ENCODE measurements around the gene PIN4.
A peak's percentile ranks its signal among the peaks of the same experiment; 100 is the strongest.
"Not testable (repeated sequence)": the region's sequence is repeated elsewhere in the genome, so short reads cannot be mapped to it uniquely, and the experiment has no call there.

The PIN4 gene

DNA sequence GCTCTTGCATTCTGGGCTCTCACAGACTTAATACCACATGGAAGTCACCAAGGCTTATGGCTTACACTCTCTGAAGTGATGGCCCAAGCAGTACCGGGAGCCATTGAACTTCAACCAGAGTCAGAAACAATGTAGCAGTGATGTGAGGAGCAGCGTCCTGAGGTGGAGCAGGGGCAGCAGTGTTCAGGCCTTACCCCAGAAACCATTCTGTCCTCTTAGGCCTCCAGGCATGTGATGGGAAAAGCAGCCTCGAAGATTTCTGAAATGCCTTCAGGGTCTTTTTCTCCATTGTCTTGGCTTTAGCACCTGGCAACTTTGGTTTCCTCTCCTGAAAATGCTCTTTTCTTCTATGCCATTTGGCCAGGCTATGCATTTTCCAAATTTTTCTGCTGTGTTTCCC is 22.8 kb upstream of the PIN4 start:
- Histone ChIP-seq H3K27me3 (ENCODE audit: low read depth, low read length) (no peaks in the 10 kb centered on the region), H3K79me2 (ENCODE audit: low read length) (no peaks in the 10 kb centered on the region), H3K4me2 (ENCODE audit: low read length) (no peak overlapping the region), H3K4me1 (ENCODE audit: low read length) (no peaks in the 10 kb centered on the region), H3K9me3 (ENCODE audit: insufficient read depth, low read length) (no peaks in the 10 kb centered on the region), H3K36me3 (replicated peaks; ENCODE audit: low read depth, low read length) (no peaks in the 10 kb centered on the region), H3K4me3 (ENCODE audit: low read length) (no peak overlapping the region), H3K9ac (ENCODE audit: low read length) (no peak overlapping the region), H2AFZ (ENCODE audit: low read depth, low read length) (no peak overlapping the region), H4K20me1 (ENCODE audit: insufficient read depth, low read length) (no peaks in the 10 kb centered on the region), H3K27ac (ENCODE audit: low read length) (no peak overlapping the region)
- TF ChIP-seq, protein P1, sequence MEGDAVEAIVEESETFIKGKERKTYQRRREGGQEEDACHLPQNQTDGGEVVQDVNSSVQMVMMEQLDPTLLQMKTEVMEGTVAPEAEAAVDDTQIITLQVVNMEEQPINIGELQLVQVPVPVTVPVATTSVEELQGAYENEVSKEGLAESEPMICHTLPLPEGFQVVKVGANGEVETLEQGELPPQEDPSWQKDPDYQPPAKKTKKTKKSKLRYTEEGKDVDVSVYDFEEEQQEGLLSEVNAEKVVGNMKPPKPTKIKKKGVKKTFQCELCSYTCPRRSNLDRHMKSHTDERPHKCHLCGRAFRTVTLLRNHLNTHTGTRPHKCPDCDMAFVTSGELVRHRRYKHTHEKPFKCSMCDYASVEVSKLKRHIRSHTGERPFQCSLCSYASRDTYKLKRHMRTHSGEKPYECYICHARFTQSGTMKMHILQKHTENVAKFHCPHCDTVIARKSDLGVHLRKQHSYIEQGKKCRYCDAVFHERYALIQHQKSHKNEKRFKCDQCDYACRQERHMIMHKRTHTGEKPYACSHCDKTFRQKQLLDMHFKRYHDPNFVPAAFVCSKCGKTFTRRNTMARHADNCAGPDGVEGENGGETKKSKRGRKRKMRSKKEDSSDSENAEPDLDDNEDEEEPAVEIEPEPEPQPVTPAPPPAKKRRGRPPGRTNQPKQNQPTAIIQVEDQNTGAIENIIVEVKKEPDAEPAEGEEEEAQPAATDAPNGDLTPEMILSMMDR (IDR thresholded peaks at IDR 0.05; ENCODE audit: low read depth, low read length): no peak
- no peak for TF ChIP-seq EZH2phosphoT487 (IDR thresholded peaks at IDR 0.05; ENCODE audit: low read depth)

DNA sequence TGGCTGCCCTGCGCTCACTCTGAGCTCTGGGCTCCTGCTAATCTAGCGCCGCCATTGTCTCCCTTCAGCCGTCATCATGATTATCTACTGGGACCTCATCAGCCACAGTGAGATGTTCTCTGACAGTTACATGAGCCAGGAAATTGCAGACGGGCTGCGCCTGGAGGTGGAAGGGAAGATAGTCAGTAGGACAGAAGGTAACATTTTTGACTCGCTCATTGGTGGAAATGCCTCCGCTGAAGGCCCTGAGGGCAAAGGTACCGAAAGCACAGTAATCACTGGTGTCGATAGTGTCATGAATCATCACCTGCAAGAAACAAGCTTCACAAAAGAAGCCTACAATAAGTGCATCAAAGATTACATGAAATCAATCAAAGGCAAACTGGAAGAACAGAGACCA is 21.8 kb upstream of the PIN4 start:
- no peak overlapping the region for H2AFZ ChIP-seq (ENCODE audit: low read depth, low read length)
- H3K27ac ChIP-seq (ENCODE audit: low read length): no peak overlapping the region
- TF ChIP-seq EZH2phosphoT487 (IDR thresholded peaks at IDR 0.05; ENCODE audit: low read depth): no peak
- TF ChIP-seq, protein P1 (IDR thresholded peaks at IDR 0.05; ENCODE audit: low read depth, low read length): no peak
- H4K20me1 ChIP-seq (ENCODE audit: insufficient read depth, low read length): no peaks in the 10 kb centered on the region
- H3K36me3 ChIP-seq (replicated peaks; ENCODE audit: low read depth, low read length): no peaks in the 10 kb centered on the region
- no peak overlapping the region for H3K4me3 ChIP-seq (ENCODE audit: low read length)
- H3K4me2 ChIP-seq (ENCODE audit: low read length): no peak overlapping the region
- H3K27me3 ChIP-seq (ENCODE audit: low read depth, low read length): no peaks in the 10 kb centered on the region
- H3K9ac ChIP-seq (ENCODE audit: low read length): no peak overlapping the region
- no peaks in the 10 kb centered on the region for H3K9me3 ChIP-seq (ENCODE audit: insufficient read depth, low read length)
- H3K4me1 ChIP-seq (ENCODE audit: low read length): no peaks in the 10 kb centered on the region
- no peaks in the 10 kb centered on the region for H3K79me2 ChIP-seq (ENCODE audit: low read length)

DNA sequence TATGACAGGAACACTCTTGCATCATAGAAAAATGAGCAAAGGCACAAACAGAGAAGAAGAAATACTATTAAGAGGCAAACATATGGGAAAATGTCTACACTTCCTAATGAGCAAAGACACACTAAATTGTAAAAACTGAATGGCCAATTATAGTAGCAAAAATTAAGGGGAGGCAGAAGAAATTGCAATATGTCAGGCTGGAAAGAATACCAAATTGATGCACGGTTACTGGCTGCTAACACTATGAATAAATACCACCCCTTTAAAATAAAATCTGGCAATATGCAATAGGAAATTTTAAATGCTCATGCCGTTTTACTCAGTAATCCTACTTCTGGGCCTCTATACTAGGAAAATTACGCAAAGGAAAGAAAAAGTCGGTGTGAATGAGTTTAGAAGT is 16.0 kb upstream of the PIN4 start:
- Histone ChIP-seq H2AFZ (ENCODE audit: low read depth, low read length) (no peak overlapping the region), H3K9me3 (ENCODE audit: insufficient read depth, low read length) (no peaks in the 10 kb centered on the region), H3K79me2 (ENCODE audit: low read length) (no peaks in the 10 kb centered on the region), H3K36me3 (replicated peaks; ENCODE audit: low read depth, low read length) (no peaks in the 10 kb centered on the region), H3K27ac (ENCODE audit: low read length) (no peak overlapping the region), H3K4me1 (ENCODE audit: low read length) (no peaks in the 10 kb centered on the region), H3K4me3 (ENCODE audit: low read length) (no peak overlapping the region), H3K4me2 (ENCODE audit: low read length) (no peak overlapping the region), H3K27me3 (ENCODE audit: low read depth, low read length) (no peaks in the 10 kb centered on the region), H3K9ac (ENCODE audit: low read length) (no peak overlapping the region), H4K20me1 (ENCODE audit: insufficient read depth, low read length) (no peaks in the 10 kb centered on the region)
- TF ChIP-seq EZH2phosphoT487 (IDR thresholded peaks at IDR 0.05; ENCODE audit: low read depth): no peak
- TF ChIP-seq, protein P1 (IDR thresholded peaks at IDR 0.05; ENCODE audit: low read depth, low read length): no peak

DNA sequence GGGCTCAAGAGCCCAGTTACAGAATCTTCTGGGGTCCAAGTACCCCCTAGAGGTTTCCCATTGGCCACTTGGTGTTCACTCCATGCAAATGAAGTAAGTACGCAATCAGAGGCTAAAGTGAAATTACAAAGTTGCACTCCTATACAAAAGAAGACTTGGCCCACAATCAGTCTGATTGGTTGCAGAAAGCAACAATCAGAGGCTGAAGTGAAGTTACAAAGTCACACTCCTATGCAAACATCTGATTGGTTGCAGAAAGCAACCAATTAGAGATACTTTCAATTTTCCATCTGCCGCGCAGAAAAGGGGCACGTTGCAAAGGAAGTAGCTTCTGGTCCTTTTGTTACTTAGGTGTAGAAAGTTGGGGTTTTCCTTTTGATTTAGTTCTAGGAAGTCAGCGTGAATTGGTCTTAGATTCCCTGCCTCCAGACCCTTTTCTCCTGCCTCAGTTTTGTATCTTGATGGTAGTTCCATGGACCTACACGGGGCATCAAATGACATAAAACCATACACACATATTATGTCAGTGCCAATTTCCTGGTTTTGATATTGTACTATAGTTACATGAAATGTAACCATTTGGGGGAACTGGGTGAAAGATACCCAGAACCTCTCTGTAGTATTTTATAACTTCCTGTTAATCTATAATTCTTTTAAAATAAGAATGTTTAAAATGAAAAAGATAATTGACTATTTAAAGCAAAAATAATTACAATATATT is 12.4 kb upstream of the PIN4 start:
- no peak overlapping the region for H3K9ac ChIP-seq (ENCODE audit: low read length)

DNA sequence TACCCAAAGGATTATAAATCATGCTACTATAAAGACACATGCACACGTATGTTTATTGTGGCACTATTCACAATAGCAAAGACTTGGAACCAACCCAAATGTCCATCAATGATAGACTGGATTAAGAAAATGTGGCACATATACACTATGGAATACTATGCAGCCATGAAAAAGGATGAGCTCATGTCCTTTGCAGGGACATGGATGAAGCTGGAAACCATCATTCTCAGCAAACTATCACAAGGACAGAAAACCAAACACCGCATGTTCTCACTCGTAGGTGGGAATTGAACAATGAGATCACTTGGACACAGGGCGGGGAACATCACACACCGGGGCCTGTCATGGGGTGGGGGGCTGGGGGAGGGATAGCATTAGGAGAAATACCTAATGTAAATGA is 5.3 kb upstream of the PIN4 start:
- H3K4me3 ChIP-seq (ENCODE audit: low read length); H4K20me1 ChIP-seq (ENCODE audit: insufficient read depth, low read length); H3K79me2 ChIP-seq (ENCODE audit: low read length); H3K36me3 ChIP-seq (replicated peaks; ENCODE audit: low read depth, low read length); H3K9ac ChIP-seq (ENCODE audit: low read length); H3K4me1 ChIP-seq (ENCODE audit: low read length); H3K27ac ChIP-seq (ENCODE audit: low read length); H3K27me3 ChIP-seq (ENCODE audit: low read depth, low read length); H3K4me2 ChIP-seq (ENCODE audit: low read length); H2AFZ ChIP-seq (ENCODE audit: low read depth, low read length); H3K9me3 ChIP-seq (ENCODE audit: insufficient read depth, low read length): not testable (repeated sequence)

More for the DNA sequence above, 12.4 kb upstream of the PIN4 start:
- Histone ChIP-seq H3K27me3 (ENCODE audit: low read depth, low read length) (no peaks in the 10 kb centered on the region), H3K79me2 (ENCODE audit: low read length) (no peaks in the 10 kb centered on the region), H2AFZ (ENCODE audit: low read depth, low read length) (0 out of 2 replicates have a peak overlapping the region, but pooled peaks have one; percentile 3), H4K20me1 (ENCODE audit: insufficient read depth, low read length) (no peaks in the 10 kb centered on the region), H3K4me1 (ENCODE audit: low read length) (no peaks in the 10 kb centered on the region), H3K27ac (ENCODE audit: low read length) (no peak overlapping the region), H3K36me3 (replicated peaks; ENCODE audit: low read depth, low read length) (no peaks in the 10 kb centered on the region), H3K4me3 (ENCODE audit: low read length) (no peak overlapping the region), H3K9me3 (ENCODE audit: insufficient read depth, low read length) (no peaks in the 10 kb centered on the region), H3K4me2 (ENCODE audit: low read length) (no peak overlapping the region)
- no peak for TF ChIP-seq EZH2phosphoT487 (IDR thresholded peaks at IDR 0.05; ENCODE audit: low read depth)
- TF ChIP-seq, protein P1 (IDR thresholded peaks at IDR 0.05; ENCODE audit: low read depth, low read length): no peak
